SK-N-SH (cell line): ENCODE results near the gene CDK5RAP2.

Experiments
- CTCF ChIP-seq: fragments of 200-600 bp; sonication (generic); IDR thresholded peaks from 2 replicates; pipeline ENCODE4 v1.6.1; 2017; ENCODE audit warnings: antibody characterized with exemption, mild to moderate bottlenecking, moderate library complexity
- EP300 ChIP-seq, 2 experiments: IDR thresholded peaks; 2 replicates each; pipeline versions ENCODE4 v1.4.0 to v1.6.1; 2012; ENCODE audit warnings: borderline replicate concordance in 1 of 2, low read depth in 1 of 2, low read length in 1 of 2
- FOXM1 ChIP-seq: IDR thresholded peaks from 2 replicates; pipeline ENCODE4 v1.4.0; 2012; ENCODE audit warnings: low read depth, mild to moderate bottlenecking
- IRF3 ChIP-seq: fragments of 150-350 bp; IDR thresholded peaks from 2 replicates; pipeline ENCODE4 v1.6.1; 2016; ENCODE audit warnings: mild to moderate bottlenecking, low read depth, low read length
- MAX ChIP-seq: IDR thresholded peaks from 2 replicates; pipeline ENCODE4 v1.4.0; 2012; ENCODE audit warnings: low read depth
- NFIC ChIP-seq: IDR thresholded peaks from 2 replicates; pipeline ENCODE4 v1.4.0; 2012; ENCODE audit warnings: borderline replicate concordance
- PBX3 ChIP-seq: IDR thresholded peaks from 2 replicates; pipeline ENCODE4; 2012
- POLR2AphosphoS5 ChIP-seq: IDR thresholded peaks from 2 replicates; pipeline ENCODE4 v1.6.1; 2012; ENCODE audit warnings: low read depth, low read length
- REST ChIP-seq: IDR thresholded peaks from 2 replicates; pipeline ENCODE4 v1.6.1; 2012; ENCODE audit warnings: mild to moderate bottlenecking, low read depth, low read length, moderate library complexity
- RFX5 ChIP-seq: IDR thresholded peaks from 2 replicates; pipeline ENCODE4 v1.6.1; 2012; ENCODE audit warnings: mild to moderate bottlenecking, improper control_type of control experiment, low read length
- RXRA ChIP-seq: IDR thresholded peaks from 2 replicates; pipeline ENCODE4 v1.4.0; 2012; ENCODE audit warnings: low read depth, mild to moderate bottlenecking, borderline replicate concordance
- TAF1 ChIP-seq: IDR thresholded peaks from 2 replicates; pipeline ENCODE4 v1.6.1; 2012; ENCODE audit warnings: low read depth, mild to moderate bottlenecking, low read length, moderate library complexity, borderline replicate concordance
- USF2 ChIP-seq: fragments of 150-350 bp; IDR thresholded peaks from 2 replicates; pipeline ENCODE4 v1.6.1; 2017; ENCODE audit warnings: antibody characterized with exemption, low read length, low read depth, borderline replicate concordance
- YY1 ChIP-seq: IDR thresholded peaks from 2 replicates; pipeline ENCODE4 v1.4.0; 2012; ENCODE audit warnings: low read depth, mild to moderate bottlenecking

- no peak for TF ChIP-seq CTCF
- TF ChIP-seq RXRA = no peak
- TF ChIP-seq YY1 = no peak
- no peak for TF ChIP-seq USF2
- no peak for TF ChIP-seq TAF1
- TF ChIP-seq EP300 (IDR thresholded peaks at IDR 0.05; ENCODE audit: borderline replicate concordance in 1 of 2, low read depth in 1 of 2, low read length in 1 of 2) = no peak
- TF ChIP-seq IRF3 = no peak
- no peak for TF ChIP-seq REST
- TF ChIP-seq NFIC = no peak
- TF ChIP-seq PBX3 = no peak
- no peak for TF ChIP-seq MAX
- TF ChIP-seq POLR2AphosphoS5 = no peak
- no peak for TF ChIP-seq FOXM1
- TF ChIP-seq RFX5 = no peak
Observed at GRCh38 chr9:120393386-120394057, 186.4 kb downstream of the CDK5RAP2 start.
